AG09309 (cell line): ENCODE measurements around the gene FRMD4A.

Experiments
- DNase-seq: peaks from one replicate; pipeline ENCODE4 v3.0.0-alpha.2; 2010; ENCODE audit warnings: low read depth
- H3K4me3 ChIP-seq: 2 replicates; pipeline ENCODE4 v1.5.1; 2011; ENCODE audit warnings: mild to moderate bottlenecking, low read depth, low read length, moderate library complexity; ENCODE audit not compliant: control insufficient read depth
- TF ChIP-seq, protein P1 (sequence below): IDR thresholded peaks from 2 replicates; pipeline ENCODE4 v1.5.1; 2011; ENCODE audit warnings: mild to moderate bottlenecking, low read depth, low read length, inconsistent platforms; ENCODE audit not compliant: insufficient read depth, control insufficient read depth; ENCODE audit errors: missing control alignments

FRMD4A gene

DNA sequence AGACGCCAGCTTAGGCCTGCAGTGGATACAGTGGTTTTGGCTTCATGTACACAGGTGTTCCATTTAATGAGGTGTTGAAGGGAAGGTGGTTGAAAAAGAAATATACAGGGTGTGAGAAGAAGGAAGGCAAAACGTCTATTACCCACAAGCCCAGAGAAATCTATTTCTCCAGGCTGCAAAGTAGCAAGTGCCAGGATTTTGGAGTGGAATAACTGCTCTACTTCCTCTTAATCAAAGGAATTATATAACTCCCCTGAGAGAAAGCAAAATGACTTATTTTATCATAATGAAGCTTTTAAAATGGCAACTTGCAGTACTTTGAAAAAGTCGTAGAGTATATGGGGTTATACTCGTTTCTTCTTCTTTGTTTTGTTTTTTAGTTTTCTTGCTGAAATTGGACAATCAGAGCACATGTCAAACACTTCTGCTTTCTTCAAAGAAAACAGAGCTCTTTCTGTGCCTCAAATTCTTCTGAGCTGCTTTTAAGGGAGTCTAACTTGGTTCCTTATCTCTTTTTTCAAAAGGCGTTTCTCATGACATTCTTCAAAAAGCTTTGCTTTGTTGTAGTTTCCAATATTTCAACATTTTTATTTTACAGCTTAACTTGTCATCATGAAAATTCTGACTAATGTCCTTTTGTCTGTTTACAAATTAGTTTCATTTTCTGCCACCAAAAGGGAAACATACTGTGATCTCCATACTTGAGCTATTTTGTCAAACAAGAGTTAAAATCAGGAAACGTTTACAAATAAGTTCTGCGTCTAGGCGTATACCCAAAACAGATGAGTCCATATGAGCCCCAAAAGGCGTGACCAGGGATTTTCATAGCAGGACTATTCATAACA, 289.7 kb downstream of the FRMD4A start:
- DNase-seq = no peak
- no peak overlapping the region for H3K4me3 ChIP-seq
- TF ChIP-seq, protein P1, sequence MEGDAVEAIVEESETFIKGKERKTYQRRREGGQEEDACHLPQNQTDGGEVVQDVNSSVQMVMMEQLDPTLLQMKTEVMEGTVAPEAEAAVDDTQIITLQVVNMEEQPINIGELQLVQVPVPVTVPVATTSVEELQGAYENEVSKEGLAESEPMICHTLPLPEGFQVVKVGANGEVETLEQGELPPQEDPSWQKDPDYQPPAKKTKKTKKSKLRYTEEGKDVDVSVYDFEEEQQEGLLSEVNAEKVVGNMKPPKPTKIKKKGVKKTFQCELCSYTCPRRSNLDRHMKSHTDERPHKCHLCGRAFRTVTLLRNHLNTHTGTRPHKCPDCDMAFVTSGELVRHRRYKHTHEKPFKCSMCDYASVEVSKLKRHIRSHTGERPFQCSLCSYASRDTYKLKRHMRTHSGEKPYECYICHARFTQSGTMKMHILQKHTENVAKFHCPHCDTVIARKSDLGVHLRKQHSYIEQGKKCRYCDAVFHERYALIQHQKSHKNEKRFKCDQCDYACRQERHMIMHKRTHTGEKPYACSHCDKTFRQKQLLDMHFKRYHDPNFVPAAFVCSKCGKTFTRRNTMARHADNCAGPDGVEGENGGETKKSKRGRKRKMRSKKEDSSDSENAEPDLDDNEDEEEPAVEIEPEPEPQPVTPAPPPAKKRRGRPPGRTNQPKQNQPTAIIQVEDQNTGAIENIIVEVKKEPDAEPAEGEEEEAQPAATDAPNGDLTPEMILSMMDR = no peak

DNA sequence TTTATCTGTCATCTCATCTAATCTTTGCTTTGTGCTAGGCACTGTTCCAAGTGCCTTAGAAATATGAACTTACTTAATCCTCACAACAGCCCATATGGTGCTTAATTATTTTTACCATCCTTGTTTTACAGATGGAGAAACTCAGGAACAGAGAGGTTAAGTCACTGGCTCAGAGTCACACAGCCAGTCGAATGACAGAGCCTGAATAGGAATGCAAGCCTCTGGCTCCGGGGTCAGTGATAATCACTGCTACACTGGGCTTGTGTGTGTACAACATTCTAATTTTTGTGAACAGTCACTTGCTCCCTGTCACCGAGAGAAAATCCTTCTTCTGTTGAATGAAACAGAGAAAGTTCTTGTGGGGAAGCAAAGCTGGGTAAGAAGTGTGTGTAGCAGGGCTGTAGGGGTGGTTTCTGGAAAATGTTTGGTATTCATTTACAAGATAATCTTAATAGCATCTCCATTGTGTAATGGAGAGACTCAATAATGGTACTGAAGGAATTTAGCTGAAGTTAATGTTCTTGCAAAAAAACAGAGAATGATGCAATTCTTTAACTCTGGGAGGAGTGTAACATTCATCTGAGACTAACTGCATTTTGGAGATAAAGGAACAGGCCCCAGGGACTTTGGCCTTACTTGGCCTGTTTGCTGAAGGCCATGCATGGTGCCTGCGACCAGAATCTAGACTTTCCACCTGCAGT, 290.6 kb downstream of the FRMD4A start:
- DNase-seq = peak; percentile 89
- TF ChIP-seq, protein P1 = no peak
- H3K4me3 ChIP-seq = no peak overlapping the region

DNA sequence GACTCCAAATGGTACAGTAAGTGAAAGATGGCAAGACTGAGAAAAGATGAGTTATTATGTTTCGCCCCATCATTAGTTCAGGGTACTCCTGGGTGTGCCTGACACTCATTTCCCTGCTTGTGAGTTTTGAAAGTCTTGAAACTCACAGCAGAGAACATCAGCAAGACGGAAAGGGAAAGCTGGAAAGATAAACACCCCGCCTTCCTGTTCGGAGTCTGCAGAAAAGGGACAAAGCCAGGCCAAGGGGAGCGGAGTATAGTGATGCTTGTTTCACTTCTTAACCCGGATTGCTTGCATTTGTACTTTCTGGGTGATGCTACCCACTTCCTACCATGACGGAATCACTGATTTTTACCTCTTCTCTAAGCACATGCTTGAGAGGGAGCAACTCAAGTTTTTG, 294.5 kb downstream of the FRMD4A start:
- no peak overlapping the region for H3K4me3 ChIP-seq
- DNase-seq = no peak
- TF ChIP-seq, protein P1 = no peak

DNA sequence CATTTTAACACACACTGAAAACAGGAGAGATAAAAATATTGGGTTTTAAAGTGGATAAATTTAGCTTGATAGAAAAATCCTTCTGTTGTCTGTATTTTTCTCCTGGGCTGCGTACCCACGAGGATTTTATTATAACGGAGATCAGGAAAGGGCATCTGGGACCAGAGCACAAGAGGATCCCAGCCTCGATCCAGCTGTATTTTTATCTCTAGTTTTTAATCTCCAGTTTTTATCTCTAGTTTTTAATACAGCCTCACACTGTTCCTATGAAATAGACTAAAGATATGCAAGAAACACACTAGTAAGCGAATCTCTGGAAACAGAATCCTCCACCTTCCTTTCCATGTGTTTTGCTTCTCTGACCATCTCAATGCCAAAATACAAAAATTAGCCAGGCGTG, 295.2 kb downstream of the FRMD4A start:
- TF ChIP-seq, protein P1 = no peak
- H3K4me3 ChIP-seq = no peak overlapping the region
- no peak for DNase-seq

DNA sequence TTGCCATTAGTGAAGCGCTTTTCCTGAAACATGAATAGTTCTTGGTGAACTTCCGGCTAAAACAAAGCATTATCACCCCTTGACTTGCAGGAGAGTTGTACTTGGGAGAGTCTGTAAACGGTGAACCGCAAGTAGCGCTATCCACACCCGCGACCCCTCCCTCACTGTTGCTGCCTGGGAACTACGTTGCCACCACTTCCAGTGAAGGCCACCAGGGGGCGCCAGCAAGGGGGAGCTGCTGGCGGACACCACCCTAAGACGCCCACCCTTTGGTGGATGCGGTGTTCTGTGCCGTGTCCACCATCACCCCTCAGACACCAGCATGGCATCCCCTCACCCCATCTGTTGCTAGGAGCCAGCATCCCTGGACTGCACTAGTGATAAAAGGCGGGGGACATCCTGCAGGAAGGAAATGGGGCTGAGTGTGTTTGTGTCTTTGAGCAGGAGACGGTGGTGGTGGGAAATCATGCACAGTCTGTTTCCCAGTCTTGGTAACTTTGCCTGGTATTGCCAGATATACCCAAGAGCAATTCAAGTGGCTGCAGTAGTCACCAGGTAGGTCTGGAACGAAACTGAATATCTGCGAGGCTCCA, 298.2 kb downstream of the FRMD4A start:
- no peak overlapping the region for H3K4me3 ChIP-seq
- DNase-seq = no peak
- TF ChIP-seq, protein P1 = peak; percentile 67

DNA sequence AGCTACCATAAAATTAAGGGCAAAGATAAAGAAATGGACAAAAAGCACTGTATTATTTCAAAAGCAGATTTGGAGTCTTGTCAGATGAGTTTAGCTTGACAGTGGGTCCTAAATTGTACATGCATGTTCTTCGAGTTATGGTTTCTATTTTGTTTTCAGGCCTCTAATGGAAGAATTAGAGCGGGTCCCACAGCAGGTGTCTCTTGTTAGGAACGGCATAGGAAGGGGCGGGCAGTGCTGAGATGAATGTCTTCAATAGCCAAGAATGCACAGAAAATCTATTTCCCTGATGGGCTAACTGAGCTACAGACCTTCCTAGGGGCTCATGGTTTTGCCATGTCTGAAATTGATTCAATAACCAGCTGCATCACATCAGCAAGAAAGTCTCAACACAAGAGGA, 304.4 kb downstream of the FRMD4A start:
- TF ChIP-seq, protein P1 = no peak

More for the DNA sequence above, 304.4 kb downstream of the FRMD4A start:
- DNase-seq = no peak
- no peak overlapping the region for H3K4me3 ChIP-seq
